DMS53 treated with DMSO at 0.1 percent for 48 hours (cell line): ENCODE data around the gene SSX2B.
"Not testable (repeated sequence)": the region's sequence is repeated elsewhere in the genome, so short reads cannot be mapped to it uniquely, and the experiment has no call there.

ENCODE experiments used
- DNase-seq: peaks from one replicate; lab custom pipeline; 2025; ENCODE audit not compliant: unreplicated experiment; lab: John Stamatoyannopoulos, UW

The SSX2B gene, protein sequence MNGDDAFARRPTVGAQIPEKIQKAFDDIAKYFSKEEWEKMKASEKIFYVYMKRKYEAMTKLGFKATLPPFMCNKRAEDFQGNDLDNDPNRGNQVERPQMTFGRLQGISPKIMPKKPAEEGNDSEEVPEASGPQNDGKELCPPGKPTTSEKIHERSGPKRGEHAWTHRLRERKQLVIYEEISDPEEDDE

DNA sequence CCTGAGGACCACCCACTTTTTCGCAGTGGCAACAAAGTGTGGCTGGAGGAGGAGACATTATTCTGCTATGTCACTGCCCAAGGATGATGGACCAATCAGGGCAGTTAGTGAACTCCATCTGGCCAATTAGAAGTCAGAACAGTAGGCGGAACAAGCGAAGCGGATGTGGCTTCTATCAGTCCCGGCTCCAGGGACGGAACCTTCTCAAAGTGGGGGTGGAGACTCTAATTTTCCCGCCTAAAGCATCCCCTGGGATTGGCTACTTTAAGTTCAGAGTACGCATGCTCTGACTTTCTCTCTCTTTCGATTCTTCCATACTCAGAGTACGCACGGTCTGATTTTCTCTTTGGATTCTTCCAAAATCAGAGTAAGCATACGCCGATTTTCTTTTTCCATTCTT is at the start of gene SSX2B:
Gene SSX2B (plus strand): TSS at position 301 of the 400 bp plus-strand sequence. CDS start 1,429 bp downstream, outside the sequence.
- DNase-seq, result not testable (repeated sequence)

DNA sequence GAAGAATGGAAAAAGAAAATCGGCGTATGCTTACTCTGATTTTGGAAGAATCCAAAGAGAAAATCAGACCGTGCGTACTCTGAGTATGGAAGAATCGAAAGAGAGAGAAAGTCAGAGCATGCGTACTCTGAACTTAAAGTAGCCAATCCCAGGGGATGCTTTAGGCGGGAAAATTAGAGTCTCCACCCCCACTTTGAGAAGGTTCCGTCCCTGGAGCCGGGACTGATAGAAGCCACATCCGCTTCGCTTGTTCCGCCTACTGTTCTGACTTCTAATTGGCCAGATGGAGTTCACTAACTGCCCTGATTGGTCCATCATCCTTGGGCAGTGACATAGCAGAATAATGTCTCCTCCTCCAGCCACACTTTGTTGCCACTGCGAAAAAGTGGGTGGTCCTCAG is 44.0 kb upstream of the SSX2B start, which contains the start of gene SSX2:
Gene SSX2 (minus strand): TSS at position 101 of the 400 bp plus-strand sequence. CDS start 1,429 bp downstream, outside the sequence.
- DNase-seq, result not testable (repeated sequence)

DNA sequence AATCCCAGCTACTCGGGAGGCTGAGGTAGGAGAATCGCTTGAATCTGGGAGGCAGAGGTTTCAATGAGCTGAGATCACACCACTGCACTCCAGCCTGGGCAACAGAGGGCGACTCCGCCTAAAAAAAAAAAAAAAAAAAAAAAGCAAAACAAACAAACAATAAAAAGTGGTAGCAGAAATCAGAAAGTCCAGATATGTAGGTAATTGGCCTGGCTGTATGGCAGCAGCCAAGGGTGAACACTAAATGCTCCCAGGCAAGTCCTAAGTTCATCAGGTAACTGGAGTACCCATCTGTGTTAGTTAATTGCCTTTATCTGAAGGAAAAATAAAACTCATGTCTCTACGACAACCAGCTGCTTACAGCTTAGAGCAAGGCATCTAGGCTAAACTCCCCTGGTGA is 14.9 kb downstream of the SSX2B start:
- not testable (repeated sequence) for DNase-seq

DNA sequence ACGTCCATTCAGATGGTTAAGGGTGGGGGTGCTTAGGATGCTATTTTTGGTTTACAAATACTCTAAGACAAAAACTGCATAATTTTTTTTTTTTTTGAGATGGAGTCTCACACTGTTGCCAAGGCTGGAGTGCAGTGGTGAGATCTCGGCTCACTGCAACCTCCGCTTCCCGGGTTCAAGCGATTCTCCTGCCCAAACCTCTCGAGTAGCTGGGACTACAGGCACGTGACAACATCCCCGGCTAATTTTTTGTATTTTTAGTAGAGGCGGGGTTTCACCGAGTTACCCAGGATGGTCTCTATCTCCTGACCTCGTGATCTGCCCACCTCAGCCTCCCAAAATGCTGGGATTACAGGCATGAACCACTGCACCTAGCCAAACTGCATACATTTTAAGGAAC is 22.5 kb downstream of the SSX2B start:
- not testable (repeated sequence) for DNase-seq

DNA sequence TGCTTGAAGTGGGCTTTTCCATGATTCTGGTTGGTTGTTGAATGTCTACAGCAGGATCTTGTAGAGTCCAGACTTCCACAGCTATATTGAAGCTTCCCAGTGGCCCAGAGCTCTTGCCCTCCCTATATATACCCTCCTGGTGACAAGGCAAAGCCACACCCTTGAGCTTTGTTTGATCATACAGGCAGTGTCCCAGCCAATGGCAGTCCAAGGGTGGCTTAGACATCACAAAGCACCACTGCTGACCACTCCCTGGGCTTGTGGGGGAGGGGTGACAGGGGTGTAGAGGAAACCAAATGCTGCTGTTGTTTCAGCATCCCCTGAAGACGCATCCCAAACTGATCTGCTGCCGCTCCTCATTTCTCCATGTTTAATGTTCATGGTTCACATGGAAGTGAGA is 46.3 kb downstream of the SSX2B start, which contains the start of gene SPANXN5:
Gene SPANXN5 (minus strand): TSS at position 101 of the 400 bp plus-strand sequence. CDS start 79 bp downstream, at position 22.
- not testable (repeated sequence) for DNase-seq

DNA sequence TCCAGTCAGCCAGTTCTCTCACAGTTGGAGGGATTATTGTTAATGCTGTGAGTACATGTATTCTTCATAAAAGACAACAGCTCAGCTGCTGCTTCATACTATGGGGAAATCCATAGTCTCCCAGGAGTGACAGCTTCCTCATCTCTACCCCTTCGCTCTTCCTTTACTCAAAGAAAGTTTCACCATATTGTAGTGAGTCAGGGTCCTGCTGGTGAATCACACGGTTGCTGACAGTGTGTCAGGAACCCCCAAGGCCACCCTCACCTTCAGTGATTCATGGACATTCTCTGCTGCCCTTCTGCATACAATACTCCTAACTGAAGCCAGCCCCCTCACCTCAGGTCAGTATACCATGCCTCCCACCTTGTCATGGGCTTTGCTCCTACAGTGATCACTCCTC is 53.8 kb downstream of the SSX2B start:
- not testable (repeated sequence) for DNase-seq
